Measurements from ENCODE around the gene FYB1.

- TF ChIP-seq, protein P1, sequence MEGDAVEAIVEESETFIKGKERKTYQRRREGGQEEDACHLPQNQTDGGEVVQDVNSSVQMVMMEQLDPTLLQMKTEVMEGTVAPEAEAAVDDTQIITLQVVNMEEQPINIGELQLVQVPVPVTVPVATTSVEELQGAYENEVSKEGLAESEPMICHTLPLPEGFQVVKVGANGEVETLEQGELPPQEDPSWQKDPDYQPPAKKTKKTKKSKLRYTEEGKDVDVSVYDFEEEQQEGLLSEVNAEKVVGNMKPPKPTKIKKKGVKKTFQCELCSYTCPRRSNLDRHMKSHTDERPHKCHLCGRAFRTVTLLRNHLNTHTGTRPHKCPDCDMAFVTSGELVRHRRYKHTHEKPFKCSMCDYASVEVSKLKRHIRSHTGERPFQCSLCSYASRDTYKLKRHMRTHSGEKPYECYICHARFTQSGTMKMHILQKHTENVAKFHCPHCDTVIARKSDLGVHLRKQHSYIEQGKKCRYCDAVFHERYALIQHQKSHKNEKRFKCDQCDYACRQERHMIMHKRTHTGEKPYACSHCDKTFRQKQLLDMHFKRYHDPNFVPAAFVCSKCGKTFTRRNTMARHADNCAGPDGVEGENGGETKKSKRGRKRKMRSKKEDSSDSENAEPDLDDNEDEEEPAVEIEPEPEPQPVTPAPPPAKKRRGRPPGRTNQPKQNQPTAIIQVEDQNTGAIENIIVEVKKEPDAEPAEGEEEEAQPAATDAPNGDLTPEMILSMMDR (IDR thresholded peaks at IDR 0.05; ENCODE audit: poor library complexity), result no peak
- TF ChIP-seq EZH2 (IDR thresholded peaks at IDR 0.05; ENCODE audit: borderline replicate concordance), result no peak
- no peak for TF ChIP-seq EZH2phosphoT487 (IDR thresholded peaks at IDR 0.05; ENCODE audit: low read depth, severe bottlenecking, unreplicated experiment)
Observed at GRCh38 chr5:39201160-39201780, 18.1 kb downstream of the FYB1 start.
